Parathyroid adenoma (tissue), 2 donors: ENCODE data around the gene GIPC2.

ENCODE experiments used
- H2AFZ ChIP-seq: fragments of 300-600 bp; sonication (generic); one replicate; pipeline ENCODE4 v1.7.0; 2017; ENCODE audit warnings: antibody characterized with exemption, mild to moderate bottlenecking
- H3K27ac ChIP-seq: fragments of 300-600 bp; sonication (generic); one replicate; pipeline ENCODE4 v1.7.0; 2017
- H3K27me3 ChIP-seq: fragments of 300-600 bp; sonication (generic); one replicate; pipeline ENCODE4 v1.7.0; 2017; ENCODE audit warnings: low read length; ENCODE audit not compliant: control insufficient read depth, insufficient read depth
- H3K36me3 ChIP-seq: fragments of 300-600 bp; sonication (generic); one replicate; pipeline ENCODE4 v1.7.0; 2017; ENCODE audit warnings: low read length; ENCODE audit not compliant: control insufficient read depth, insufficient read depth
- H3K4me1 ChIP-seq: fragments of 300-600 bp; sonication (generic); one replicate; pipeline ENCODE4 v1.7.0; 2017; ENCODE audit warnings: control low read depth
- H3K4me2 ChIP-seq: fragments of 300-600 bp; sonication (generic); one replicate; pipeline ENCODE4 v1.7.0; 2017; ENCODE audit warnings: low read length
- H3K4me3 ChIP-seq: fragments of 300-600 bp; sonication (generic); one replicate; pipeline ENCODE4 v1.7.0; 2017; ENCODE audit warnings: low read depth, low read length
- H3K79me2 ChIP-seq: fragments of 300-600 bp; sonication (generic); one replicate; pipeline ENCODE4 v1.7.0; 2017; ENCODE audit warnings: control low read depth
- H3K9ac ChIP-seq: fragments of 300-600 bp; sonication (generic); one replicate; pipeline ENCODE4 v1.7.0; 2017; ENCODE audit warnings: mild to moderate bottlenecking
- H3K9me3 ChIP-seq: fragments of 300-600 bp; sonication (generic); one replicate; pipeline ENCODE4 v1.7.0; 2017; ENCODE audit warnings: low read length; ENCODE audit not compliant: control insufficient read depth
- CTCF ChIP-seq: fragments of 300-600 bp; sonication (generic); IDR thresholded peaks from one replicate; pipeline ENCODE4 v1.7.0; 2017; ENCODE audit warnings: antibody characterized with exemption, mild to moderate bottlenecking
- donor health status: primary hyperparathyroidism.

Gene GIPC2

DNA sequence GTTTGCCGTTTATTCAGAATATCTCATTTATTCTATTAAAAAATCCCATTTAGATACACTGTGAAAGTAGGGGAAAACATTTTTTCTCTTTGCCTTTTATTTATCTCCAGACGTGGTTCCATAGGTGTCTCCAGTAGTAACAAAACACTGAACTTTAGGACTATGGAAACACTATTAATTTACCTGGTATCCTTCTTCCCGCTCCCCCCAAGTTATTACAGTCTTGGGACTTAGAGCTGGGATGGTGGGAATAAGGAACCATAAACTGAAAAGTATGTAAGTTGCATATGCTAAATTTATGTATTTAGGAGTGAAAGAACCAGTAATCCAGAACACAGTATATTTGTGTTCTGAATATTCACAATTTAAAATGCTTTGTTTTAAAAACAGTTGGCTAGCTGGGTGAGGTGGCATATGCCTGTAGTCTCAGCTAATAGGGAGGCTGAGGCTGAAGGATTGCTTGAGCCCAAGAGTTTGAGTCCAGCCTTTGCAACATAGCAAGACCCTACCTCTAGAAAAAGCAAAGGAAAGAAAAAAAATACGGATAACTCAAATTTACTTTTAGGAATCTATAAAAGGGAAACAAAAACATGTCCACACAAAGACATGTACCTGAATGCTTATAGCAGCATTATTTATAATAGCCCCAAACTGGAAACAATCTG, 38.0 kb upstream of the GIPC2 start:
- Histone ChIP-seq H2AFZ (no peak overlapping the region), H3K79me2 (no peaks in the 10 kb centered on the region), H3K9ac (no peak overlapping the region), H3K9me3 (no peaks in the 10 kb centered on the region), H3K4me1 (no peaks in the 10 kb centered on the region), H3K4me3 (peak overlapping the region; percentile 7), H3K27me3 (no peaks in the 10 kb centered on the region), H3K36me3 (no peaks in the 10 kb centered on the region), H3K27ac (no peak overlapping the region), H3K4me2 (peak overlapping the region; percentile 32)
- no peak for TF ChIP-seq CTCF

DNA sequence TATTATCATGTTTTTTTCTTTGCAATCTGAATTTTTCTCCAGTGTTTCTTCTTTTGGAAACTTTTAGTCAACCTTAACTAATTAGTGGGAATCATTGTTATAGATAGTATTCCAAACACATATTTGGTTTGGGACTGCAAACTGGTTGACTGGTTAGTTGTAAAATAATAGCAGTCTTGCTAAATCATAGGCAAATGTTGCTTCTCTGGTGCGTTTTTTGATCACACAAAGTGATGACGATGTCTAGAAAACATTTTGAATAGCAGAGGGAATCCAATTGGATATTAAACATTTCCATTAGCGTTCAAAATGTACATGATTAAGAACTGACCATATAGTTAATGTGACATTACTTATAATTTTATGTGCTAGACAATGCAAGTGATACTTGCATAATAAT, 36.5 kb upstream of the GIPC2 start:
- Histone ChIP-seq H2AFZ (no peak overlapping the region), H3K79me2 (no peaks in the 10 kb centered on the region), H3K36me3 (no peaks in the 10 kb centered on the region), H3K9me3 (no peaks in the 10 kb centered on the region), H3K27ac (no peak overlapping the region), H3K9ac (no peak overlapping the region), H3K4me3 (no peak overlapping the region), H3K4me1 (no peaks in the 10 kb centered on the region), H3K27me3 (no peaks in the 10 kb centered on the region), H3K4me2 (no peak overlapping the region)
- TF ChIP-seq CTCF: no peak

DNA sequence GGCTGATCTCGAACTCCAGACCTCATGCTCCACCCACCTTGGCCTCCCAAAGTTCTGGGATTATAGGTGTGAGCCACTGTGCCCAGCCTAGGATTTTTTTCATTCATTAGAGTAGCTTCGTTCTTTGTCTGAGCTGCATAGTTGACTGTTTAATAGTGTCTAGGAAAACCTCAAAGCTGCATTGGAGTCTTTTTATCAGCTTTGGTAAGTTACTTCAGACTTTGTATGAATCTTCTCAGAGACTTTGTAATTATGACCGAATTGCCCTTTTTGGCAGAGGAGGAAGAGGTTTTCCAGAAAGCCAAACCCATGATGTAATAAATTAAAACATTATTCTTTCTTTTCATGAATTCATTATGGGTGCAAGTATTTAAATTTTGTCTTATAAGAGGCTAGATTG, 35.9 kb upstream of the GIPC2 start:
- TF ChIP-seq CTCF: no peak
- H3K27ac ChIP-seq: no peak overlapping the region
- H3K4me1 ChIP-seq: no peaks in the 10 kb centered on the region
- no peak overlapping the region for H3K9ac ChIP-seq
- no peak overlapping the region for H3K4me2 ChIP-seq
- H2AFZ ChIP-seq: no peak overlapping the region
- H3K27me3 ChIP-seq: no peaks in the 10 kb centered on the region
- no peaks in the 10 kb centered on the region for H3K79me2 ChIP-seq
- no peaks in the 10 kb centered on the region for H3K36me3 ChIP-seq
- no peak overlapping the region for H3K4me3 ChIP-seq
- no peaks in the 10 kb centered on the region for H3K9me3 ChIP-seq

GRCh38 chr1:78011050-78011449, 34.7 kb upstream of the GIPC2 start:
- no peak for TF ChIP-seq CTCF
- Histone ChIP-seq H3K4me2 (no peak overlapping the region), H3K4me3 (no peak overlapping the region), H2AFZ (no peak overlapping the region), H3K27ac (no peak overlapping the region), H3K79me2 (no peaks in the 10 kb centered on the region), H3K27me3 (no peaks in the 10 kb centered on the region), H3K9ac (no peak overlapping the region), H3K36me3 (no peaks in the 10 kb centered on the region), H3K4me1 (no peaks in the 10 kb centered on the region), H3K9me3 (no peaks in the 10 kb centered on the region)

DNA sequence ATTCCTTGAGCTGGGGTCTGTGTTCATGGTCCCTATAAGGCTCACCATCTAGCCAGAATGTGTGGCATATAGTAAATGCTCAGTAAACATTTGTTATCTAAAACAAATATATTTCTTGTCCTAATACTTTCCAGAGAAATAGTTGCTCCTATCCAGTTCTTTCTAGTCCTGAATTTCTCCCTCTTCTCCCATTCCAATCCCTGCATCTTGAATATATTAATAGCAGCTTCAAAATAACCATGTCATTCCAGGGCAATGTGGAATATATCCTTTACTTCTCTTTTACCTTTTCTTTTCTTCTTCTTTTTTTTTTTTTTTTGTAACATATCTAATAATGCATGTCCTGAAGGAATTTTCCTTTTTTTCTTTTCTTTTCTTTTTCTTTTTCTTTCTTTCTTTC, 30.6 kb upstream of the GIPC2 start:
- Histone ChIP-seq H3K27me3 (no peaks in the 10 kb centered on the region), H3K4me2 (no peak overlapping the region), H3K27ac (no peak overlapping the region), H3K36me3 (no peaks in the 10 kb centered on the region), H3K9me3 (no peaks in the 10 kb centered on the region), H3K4me1 (no peaks in the 10 kb centered on the region), H3K9ac (no peak overlapping the region), H3K4me3 (no peak overlapping the region), H2AFZ (no peak overlapping the region), H3K79me2 (no peaks in the 10 kb centered on the region)
- no peak for TF ChIP-seq CTCF
